Measurements from ENCODE around the gene FAM163B.

DNA sequence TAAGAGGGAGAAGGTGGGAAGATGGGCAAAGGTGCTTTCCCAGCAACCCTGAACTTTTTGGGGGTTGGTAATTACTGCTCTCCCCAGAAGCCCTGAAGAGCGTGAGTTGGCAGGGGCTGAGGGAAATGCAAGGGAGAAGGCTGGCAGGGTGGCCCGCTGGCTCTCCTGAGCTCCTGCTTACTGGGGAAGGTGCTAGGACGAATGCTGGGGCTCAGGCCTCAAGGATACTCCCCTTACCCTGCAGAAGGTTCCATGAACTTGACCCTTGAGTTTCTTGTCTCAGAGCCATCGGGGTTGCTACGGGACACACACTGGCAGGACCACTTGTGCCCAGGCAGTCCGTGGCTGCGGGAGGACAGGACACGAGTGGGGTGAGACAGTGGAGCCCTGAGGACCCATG is 1.2 kb downstream of the FAM163B start:
- TF ChIP-seq ZNF274 (IDR thresholded peaks at IDR 0.05; ENCODE audit: borderline replicate concordance, extremely low read depth, low read length) (no peak), RAD21 (IDR thresholded peaks at IDR 0.05 in 1 of 2, conservative IDR thresholded peaks at IDR 0.05 in 1 of 2; ENCODE audit: low read depth in 2 of 2, low read length in 2 of 2) (no peak), CTCF (IDR thresholded peaks at IDR 0.05; ENCODE audit: control extremely low read depth in 1 of 3, insufficient read depth in 1 of 3, low read depth in 1 of 3, low read length in 3 of 3) (no peak), EP300 (IDR thresholded peaks at IDR 0.05; ENCODE audit: borderline replicate concordance in 1 of 2, low read depth in 2 of 2, low read length in 2 of 2) (no peak), BRCA1 (IDR thresholded peaks at IDR 0.05; ENCODE audit: low read depth, low read length) (no peak), ATF3 (IDR thresholded peaks at IDR 0.05; ENCODE audit: insufficient read depth, low read depth, low read length) (no peak), POLR2AphosphoS5 (IDR thresholded peaks at IDR 0.05; ENCODE audit: low read depth, low read length) (no peak), CEBPB (IDR thresholded peaks at IDR 0.05; ENCODE audit: low read depth, low read length) (no peak), TBP (IDR thresholded peaks at IDR 0.05; ENCODE audit: low read depth, low read length) (no peak), HDAC2 (IDR thresholded peaks at IDR 0.05; ENCODE audit: borderline replicate concordance in 1 of 2, low read depth in 2 of 2, low read length in 2 of 2) (no peak), CHD2 (IDR thresholded peaks at IDR 0.05; ENCODE audit: low read length) (no peak), SP2 (IDR thresholded peaks at IDR 0.05; ENCODE audit: low read length) (no peak), POLR2A (IDR thresholded peaks at IDR 0.05; ENCODE audit: control extremely low read depth in 1 of 2, low read depth in 2 of 2, low read length in 2 of 2) (no peak)

Data from H1 (cell line).